Hematopoietic multipotent progenitor cell treated with erythropoietin and hydrocortisone succinate and interleukin-3 and kit ligand, for 15 days (in vitro differentiated cells): Measurements from ENCODE around the gene AIFM3.
"Not testable (repeated sequence)": the region's sequence is repeated elsewhere in the genome, so short reads cannot be mapped to it uniquely, and the experiment has no call there.

Experiments
- DNase-seq: peaks from one replicate; pipeline ENCODE4 v3.0.0-alpha.2; 2015; ENCODE audit warnings: low spot score

Gene AIFM3, protein sequence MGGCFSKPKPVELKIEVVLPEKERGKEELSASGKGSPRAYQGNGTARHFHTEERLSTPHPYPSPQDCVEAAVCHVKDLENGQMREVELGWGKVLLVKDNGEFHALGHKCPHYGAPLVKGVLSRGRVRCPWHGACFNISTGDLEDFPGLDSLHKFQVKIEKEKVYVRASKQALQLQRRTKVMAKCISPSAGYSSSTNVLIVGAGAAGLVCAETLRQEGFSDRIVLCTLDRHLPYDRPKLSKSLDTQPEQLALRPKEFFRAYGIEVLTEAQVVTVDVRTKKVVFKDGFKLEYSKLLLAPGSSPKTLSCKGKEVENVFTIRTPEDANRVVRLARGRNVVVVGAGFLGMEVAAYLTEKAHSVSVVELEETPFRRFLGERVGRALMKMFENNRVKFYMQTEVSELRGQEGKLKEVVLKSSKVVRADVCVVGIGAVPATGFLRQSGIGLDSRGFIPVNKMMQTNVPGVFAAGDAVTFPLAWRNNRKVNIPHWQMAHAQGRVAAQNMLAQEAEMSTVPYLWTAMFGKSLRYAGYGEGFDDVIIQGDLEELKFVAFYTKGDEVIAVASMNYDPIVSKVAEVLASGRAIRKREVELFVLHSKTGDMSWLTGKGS

GRCh38 chr22:20966883-20967696, at the start of gene AIFM3:
AIFM3 (plus strand) TSS chr22:20967255; CDS start chr22:20967945, 690 bp downstream.
- no peak for DNase-seq

DNA sequence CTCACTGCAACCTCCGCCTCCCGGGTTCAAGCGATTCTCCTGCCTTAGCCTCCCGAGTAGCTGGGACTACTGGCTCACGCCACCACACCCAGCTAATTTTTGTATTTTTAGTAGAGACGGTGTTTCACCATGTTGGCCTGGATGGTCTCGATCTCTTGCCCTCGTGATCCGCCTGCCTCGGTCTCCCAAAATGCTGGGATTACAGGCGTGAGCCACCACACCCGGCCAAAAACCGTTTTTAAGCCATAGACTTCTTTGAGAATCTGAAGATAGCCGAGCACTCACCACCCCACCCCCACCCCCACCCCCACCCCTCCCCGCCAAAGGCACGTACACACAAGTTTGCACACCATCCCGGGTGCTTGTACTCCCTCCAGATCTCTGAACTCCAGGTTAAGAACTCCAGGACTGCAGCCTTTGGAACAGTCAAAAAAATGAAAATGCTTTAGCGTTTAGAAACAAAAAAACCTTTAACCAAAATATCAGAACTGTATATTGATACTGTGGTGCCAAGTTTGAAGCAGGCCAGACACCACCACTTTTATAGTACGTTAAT, 48.3 kb upstream of the AIFM3 start:
- DNase-seq = no peak

- DNase-seq = no peak
Measured at GRCh38 chr22:20919718-20920117, 47.3 kb upstream of the AIFM3 start.

GRCh38 chr22:20920881-20921203, 46.2 kb upstream of the AIFM3 start:
- DNase-seq = no peak

GRCh38 chr22:20922141-20922751, 44.8 kb upstream of the AIFM3 start:
- no peak for DNase-seq

- no peak for DNase-seq
Measured at GRCh38 chr22:20926243-20926642, 40.8 kb upstream of the AIFM3 start.

- no peak for DNase-seq
Measured at GRCh38 chr22:20927940-20928572, 39.0 kb upstream of the AIFM3 start.

DNA sequence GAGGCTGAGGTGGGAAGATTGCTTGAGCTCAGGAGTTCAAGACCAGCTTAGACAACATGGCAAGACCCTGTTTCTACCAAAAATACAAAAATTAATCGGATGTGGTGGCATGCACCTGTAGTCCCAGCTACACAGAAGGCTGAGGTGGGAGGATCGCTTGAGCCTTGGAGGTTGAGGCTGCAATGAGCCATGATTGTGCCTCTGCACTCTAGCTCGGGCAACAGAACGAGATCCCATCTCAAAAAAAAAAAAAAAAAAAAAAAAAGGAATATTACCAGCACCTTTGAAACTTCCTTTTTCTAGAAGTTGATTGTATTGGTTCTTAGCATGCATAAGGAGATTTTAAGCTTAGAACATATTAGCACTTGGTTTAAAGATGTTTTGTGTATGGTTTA, 38.5 kb upstream of the AIFM3 start:
- no peak for DNase-seq

DNA sequence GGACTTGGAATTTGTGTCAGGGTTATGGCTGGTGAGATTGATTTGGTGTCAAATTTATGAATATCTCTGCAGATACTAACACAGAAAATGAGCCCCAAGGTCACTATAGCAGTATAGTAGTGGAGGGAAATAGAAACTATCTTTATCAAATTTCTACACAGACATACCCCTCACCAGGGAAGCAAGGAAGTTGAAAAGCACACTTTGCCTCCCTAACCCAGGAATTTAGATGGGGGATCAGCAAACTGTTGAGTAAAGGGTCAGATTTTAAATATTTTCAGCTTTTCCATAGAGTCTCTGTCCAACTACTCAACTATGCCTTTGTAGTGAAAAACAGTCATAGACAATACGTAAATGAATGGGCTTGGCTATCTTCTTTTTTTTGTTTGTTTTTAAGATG, 37.1 kb upstream of the AIFM3 start:
- DNase-seq = no peak

- not testable (repeated sequence) for DNase-seq
Measured at GRCh38 chr22:20930435-20930834, 36.6 kb upstream of the AIFM3 start.

DNA sequence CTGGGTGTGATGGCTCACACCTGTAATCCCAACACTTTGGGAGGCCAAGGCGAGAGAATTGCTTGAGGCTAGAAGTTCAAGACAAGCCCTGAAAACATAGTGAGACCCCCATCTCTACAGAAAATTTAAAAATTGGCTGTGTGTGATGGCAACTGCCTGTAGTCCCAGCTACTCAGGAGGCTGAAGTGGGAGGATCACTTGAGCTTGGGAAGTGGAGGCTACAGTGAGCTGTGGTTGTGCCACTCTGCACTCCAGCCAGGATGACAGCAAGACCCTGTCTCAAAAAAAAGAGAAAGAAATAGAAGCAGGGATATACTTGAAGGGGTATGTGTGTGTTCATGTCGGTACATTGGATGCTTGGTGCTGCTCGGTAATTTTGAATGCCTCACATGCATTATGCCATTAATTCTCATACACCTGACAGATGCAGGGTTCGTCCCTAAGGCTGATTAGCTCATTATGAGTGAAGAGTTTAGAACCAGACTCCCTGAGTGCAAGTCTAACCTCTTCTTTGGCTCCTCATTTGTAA, 35.9 kb upstream of the AIFM3 start:
- DNase-seq = no peak

DNA sequence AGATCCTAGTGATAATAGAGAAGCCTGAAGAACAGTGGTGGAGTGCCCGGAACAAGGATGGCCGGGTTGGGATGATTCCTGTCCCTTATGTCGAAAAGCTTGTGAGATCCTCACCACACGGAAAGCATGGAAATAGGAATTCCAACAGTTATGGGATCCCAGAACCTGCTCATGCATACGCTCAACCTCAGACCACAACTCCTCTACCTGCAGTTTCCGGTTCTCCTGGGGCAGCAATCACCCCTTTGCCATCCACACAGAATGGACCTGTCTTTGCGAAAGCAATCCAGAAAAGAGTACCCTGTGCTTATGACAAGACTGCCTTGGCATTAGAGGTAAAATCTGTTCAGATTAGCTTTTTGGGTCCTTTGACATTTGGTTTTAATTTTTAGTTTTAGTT, 33.1 kb upstream of the AIFM3 start:
- no peak for DNase-seq

DNA sequence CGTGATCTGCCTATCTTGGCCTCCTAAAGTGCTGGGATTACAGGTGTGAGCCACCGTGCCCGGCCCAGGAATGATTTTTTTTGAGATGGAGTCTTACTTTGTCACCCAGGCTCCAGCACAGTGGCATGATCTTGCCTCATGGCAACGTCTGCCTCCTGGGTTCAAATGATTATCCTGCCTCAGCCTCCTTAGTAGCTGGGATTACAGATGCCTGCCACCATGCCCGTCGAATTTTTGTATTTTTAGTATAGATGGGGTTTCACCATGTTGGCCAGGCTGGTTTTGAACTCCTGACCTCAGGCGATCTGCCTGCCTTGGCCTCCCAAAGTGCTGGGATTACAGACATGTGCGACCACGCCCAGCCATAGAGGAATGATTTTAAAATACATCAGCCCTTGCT, 32.0 kb upstream of the AIFM3 start:
- DNase-seq = not testable (repeated sequence)

DNA sequence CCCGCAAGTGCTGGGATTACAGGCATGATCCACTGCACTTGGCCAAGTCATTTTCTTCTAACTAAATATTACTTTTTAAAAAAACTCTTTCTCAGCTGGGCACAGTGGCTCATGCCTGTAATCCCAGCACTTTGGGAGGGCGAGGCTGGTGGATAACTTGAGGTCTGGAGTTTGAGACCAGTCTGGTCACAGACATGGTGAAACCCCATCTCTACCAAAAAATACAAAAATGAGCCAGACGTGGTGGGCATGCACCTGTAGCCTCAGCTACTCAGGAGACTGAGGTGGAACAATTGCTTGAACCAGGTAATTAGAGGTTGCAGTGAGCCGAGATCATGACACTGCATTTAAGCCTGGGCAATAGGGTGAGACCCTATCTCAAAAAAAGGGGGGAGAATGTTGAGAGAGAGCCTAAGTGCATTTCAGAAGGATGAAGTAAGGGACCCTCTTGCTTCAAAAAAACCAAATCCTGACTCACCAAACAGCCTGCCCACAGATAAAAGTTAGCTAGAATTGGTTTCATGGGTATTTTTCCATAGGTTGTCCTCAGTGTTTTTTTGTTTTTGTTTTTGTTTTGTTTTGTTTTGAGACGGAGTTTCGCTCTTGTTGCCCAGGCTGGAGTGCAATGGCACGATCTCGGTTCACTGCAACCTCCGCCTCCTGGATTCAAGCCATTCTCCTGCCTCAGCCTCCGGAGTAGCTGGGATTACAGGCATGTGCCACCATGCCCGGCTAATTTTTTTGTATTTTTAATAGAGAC, 31.1 kb upstream of the AIFM3 start:
- DNase-seq = not testable (repeated sequence)

DNA sequence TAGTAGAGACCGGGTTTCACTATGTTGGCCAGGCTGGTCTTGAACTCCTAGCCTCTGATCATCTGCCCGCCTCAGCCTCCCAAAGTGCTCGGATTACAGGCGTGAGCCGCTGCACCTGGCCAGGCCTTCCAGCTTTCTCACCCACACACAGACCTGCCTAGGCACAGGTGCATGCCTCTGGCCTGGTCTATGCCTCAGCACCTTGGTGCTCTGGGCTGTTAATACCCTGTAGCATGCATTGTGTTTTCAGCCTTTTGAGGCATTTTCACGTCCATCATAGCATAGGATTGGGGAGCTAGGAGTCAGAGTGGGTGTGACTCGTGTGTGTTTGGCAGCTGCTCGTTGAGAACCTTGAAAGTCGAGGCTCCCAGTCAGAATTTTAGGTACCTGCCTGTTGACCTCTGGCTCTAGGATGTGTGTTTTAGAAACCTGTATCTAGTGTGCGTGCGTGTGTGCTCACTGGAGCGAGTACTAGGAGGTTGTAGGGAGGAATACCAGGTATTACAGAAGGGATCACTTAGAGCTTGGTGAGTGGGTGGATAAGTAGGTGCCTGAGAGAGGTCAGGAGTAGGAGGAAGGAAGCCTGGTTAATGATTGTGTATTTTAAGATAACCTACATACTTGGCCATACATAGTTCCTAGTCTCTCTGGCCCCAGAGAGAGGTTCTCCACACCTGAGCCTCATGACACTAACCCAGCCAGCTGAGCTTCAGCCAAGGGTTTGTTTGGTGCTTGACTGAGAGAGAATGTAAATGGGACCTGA, 29.8 kb upstream of the AIFM3 start:
- no peak for DNase-seq

DNA sequence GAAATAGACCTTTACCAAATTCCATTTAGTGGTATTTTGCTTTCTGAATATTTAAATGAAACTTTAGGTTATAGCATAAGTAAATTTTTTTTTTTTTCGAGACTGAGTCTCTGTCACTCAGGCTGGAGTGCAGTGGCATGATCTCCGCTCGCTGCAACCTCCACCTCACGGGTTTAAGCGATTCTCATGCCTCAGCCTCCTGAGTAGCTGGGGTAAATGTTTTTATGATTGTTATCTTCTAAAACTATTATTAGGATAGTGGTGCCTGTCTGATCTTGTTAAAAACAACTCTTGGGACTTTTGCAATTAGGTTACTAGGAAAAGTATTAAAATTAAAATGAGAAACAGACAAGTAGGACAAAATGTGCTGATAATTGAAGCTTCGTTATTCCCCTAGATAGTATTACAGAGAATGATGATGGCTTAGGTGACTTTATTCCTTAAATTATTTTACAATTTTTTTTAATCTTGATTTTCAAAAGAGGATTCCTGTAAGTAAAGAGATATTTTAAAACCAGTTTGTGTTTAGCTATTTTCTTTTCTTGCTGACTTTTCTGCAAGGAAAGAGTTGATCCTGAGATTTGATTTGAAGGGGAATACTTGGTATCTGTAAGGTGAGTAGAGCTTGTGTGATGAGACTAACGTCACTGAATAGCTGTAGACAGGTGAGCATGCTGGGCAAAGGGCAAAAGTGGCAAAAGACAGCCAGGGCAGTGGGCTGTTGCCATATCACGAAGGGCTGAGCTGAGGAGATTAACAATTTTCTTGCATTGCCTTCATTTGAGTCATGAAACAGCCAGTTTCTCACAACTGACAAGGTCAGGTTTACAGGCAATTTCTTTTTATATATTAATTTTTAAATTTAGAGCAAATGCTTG, 29.0 kb upstream of the AIFM3 start:
- DNase-seq = no peak

DNA sequence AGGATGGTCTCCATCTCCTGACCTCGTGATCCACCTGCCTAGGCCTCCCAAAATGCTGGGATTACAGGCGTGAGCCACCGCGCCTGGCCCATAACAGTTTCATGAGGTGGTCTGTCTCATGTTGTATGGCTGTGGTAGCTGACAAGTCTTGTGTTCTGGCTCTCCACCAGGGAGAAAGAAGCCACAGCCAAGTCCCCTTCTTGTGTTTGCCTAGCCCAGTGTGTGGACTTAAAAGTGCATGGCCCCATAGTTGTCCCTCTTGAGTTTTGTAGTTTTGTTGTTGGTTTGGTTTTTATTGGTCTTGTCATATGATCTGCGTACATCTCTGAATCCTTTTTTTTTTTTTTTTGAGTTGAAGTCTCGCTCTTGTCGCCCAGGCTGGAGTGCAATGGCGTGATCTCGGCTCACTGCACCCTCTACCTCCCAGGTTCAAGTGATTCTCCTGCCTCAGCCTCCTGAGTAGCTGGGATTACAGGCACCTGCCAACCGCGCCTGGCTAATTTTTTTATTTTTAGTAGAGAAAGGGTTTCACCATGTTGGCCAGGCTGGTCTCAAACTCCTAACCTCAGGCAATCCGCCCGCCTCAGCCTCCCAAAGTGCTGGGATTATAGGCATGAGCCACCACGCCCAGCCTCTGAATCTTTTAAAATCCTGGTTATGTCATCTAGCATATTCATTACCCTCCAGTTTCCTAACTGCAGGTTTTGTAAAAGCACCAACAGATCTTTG, 27.4 kb upstream of the AIFM3 start:
- DNase-seq = not testable (repeated sequence)

DNA sequence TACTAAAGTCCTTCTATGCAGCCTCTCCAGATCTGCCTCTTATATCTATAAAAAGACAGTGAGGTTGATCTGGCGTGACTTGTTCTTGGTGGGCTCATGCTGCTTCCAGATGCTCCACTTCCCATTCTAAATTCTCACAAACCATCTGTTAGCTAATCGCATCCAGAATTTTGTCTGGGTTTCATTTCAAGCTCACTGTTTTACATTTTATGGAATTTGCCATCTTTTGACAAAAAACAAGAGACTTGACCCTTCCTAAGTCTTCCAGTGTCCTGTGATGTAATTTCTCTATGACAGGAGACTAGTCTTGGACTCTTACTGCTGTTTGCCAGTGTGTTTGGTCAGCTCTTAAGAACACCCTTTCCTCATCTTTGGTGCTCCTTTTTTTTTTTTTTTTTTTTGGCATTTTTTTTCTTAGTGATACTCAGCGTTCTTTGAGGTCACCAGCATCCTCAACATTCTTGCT, 26.8 kb upstream of the AIFM3 start:
- no peak for DNase-seq
